ENCODE measurements around the gene SOX8. TPM values are rescaled to one million over a fixed set of nuclear protein-coding genes. Genes with fewer than 3 reads are reported as not detected.
"Not testable (repeated sequence)": the region's sequence is repeated elsewhere in the genome, so short reads cannot be mapped to it uniquely, and the experiment has no call there.

The SOX8 gene
- total and polyA plus RNA-seq, 7 experiments from 2014 or later = 0.07 to 5.4 (median 3.1) TPM

DNA sequence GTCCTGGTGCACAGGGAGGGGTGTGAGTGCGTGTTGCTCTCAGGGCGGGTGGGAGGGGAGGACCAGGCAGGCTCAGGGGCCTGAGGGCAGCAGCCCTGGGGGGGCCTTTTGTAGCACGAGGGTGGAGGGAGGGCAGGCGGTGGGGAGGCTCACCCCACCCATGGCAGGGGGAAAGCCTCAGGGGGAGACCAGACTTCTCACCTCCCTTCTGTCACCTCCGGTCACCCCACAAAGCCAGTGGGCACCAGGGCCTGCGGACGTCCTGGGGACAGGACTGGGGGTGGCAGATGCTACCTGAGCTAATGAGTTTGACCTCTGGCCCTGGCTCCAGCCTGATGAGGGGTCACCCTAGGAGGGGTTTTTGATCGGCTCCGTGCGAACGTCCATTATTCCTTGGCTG lies 39.0 kb downstream of the SOX8 start:
- ChIA-PET CTCF (no interaction called here), POLR2A (interaction anchor here (0.5 kb wide), 1 partner anchor 13 kb away, joined by 4 read pairs; no protein-coding TSS in a partner anchor)
- Histone ChIP-seq H3K4me3 (ENCODE audit: low read length) (no peak overlapping the region), H3K36me3 (ENCODE audit: control insufficient read depth in 2 of 3, insufficient read depth in 3 of 3, low read length in 3 of 3) (no peaks in the 10 kb centered on the region), H3K27me3 (ENCODE audit: control insufficient read depth in 2 of 2, insufficient read depth in 2 of 2, low read length in 2 of 2) (no peaks in the 10 kb centered on the region), H3K4me1 (ENCODE audit: control insufficient read depth in 2 of 2, insufficient read depth in 2 of 2, low read length in 2 of 2) (no peaks in the 10 kb centered on the region), H3K9me3 (ENCODE audit: control insufficient read depth in 2 of 3, low read length in 3 of 3) (no peaks in the 10 kb centered on the region), H3K27ac (ENCODE audit: low read depth, low read length) (no peak overlapping the region)
- intact Hi-C loops (cut with micrococcal nuclease) = no loop called here
- Mint-ChIP-seq H3K27ac (no peak overlapping the region), H3K27me3 (no peaks in the 10 kb centered on the region), H3K4me1 (peaks cover 0 to 6% (median 0%) of the 10 kb centered on the region in 7 donors), H3K4me3 (no peak overlapping the region), H3K9me3 (peaks cover 0 to 2% (median 0%) of the 10 kb centered on the region in 11 donors), H3K36me3 (no peaks in the 10 kb centered on the region)
- no peak for ATAC-seq
- no peak for DNase-seq

DNA sequence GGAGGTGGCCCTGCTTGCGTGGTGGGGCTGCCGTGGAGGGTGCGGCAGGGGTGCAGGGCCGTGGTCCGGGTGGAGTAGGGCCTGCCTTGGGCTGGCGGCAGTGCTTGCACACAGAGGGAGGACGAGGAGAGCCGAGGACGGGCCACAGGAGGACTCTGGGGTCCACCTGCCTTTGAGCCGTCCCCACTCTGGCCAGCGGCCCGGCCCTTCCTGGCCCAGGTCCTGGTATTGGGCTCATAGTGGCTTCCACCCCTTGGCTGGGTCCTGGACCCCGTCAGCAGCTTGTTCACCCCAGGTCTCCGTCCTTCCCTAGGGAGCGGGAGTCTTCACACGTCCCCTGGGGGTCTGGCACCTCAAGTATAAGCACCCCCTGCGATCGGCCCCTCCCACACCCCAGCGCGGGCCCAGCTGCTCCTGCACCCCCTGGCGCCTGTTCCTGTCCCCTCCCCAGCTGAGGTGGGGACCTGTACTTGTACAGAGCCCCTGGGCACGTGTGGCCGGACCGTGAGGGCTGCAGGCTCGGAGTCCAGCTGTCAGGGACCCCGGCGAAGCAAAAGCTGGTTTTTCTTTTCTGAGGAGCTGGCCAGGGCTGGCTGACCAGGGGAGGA lies 40.1 kb downstream of the SOX8 start:
- Histone ChIP-seq H3K36me3 (ENCODE audit: control insufficient read depth in 2 of 3, insufficient read depth in 3 of 3, low read length in 3 of 3) (no peaks in the 10 kb centered on the region), H3K4me3 (ENCODE audit: low read length) (no peak overlapping the region), H3K27me3 (ENCODE audit: control insufficient read depth in 2 of 2, insufficient read depth in 2 of 2, low read length in 2 of 2) (no peaks in the 10 kb centered on the region), H3K9me3 (ENCODE audit: control insufficient read depth in 2 of 3, low read length in 3 of 3) (no peaks in the 10 kb centered on the region), H3K4me1 (ENCODE audit: control insufficient read depth in 2 of 2, insufficient read depth in 2 of 2, low read length in 2 of 2) (no peaks in the 10 kb centered on the region), H3K27ac (ENCODE audit: low read depth, low read length) (no peak overlapping the region)
- Mint-ChIP-seq H3K4me1 (peaks cover 0 to 6% (median 0%) of the 10 kb centered on the region in 7 donors), H3K9me3 (peaks cover 0 to 2% (median 0%) of the 10 kb centered on the region in 11 donors), H3K36me3 (no peaks in the 10 kb centered on the region), H3K27ac (no peak overlapping the region), H3K4me3 (no peak overlapping the region), H3K27me3 (no peaks in the 10 kb centered on the region)
- intact Hi-C loops (cut with micrococcal nuclease) = no loop called here
- POLR2A ChIA-PET = interaction anchor here (1.4 kb wide), 1 partner anchor 18 kb away, joined by 4 read pairs; no protein-coding TSS in a partner anchor
- DNase-seq (no peak), ATAC-seq (no peak)
- CTCF ChIA-PET = no interaction called here

DNA sequence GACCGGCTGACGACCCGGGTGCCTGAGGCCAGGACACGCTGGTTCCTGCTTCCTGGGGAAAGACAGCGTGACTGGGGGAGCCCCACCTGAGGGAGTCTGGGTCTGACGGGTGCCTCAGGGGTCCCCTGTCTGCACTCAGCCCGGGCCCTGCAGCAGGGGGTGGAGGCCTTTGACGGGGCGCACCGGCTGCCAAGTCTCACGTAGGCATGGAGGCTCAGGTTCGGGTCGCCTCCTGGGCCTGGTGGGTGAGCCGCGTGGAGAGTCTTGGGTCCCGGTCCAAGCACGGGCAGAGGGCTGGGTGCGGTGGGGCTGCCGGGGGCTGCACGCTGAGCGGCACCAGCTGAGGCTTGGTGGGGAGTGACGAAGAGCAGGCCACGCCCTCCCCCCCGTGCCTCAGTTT lies 40.9 kb downstream of the SOX8 start:
- Mint-ChIP-seq H3K27ac (no peak overlapping the region), H3K4me1 (peaks cover 0 to 6% (median 0%) of the 10 kb centered on the region in 7 donors), H3K36me3 (no peaks in the 10 kb centered on the region), H3K9me3 (peaks cover 0 to 2% (median 0%) of the 10 kb centered on the region in 11 donors), H3K4me3 (no peak overlapping the region), H3K27me3 (no peaks in the 10 kb centered on the region)
- Histone ChIP-seq H3K9me3 (ENCODE audit: control insufficient read depth in 2 of 3, low read length in 3 of 3) (no peaks in the 10 kb centered on the region), H3K4me3 (ENCODE audit: low read length) (no peak overlapping the region), H3K27ac (ENCODE audit: low read depth, low read length) (no peak overlapping the region), H3K27me3 (ENCODE audit: control insufficient read depth in 2 of 2, insufficient read depth in 2 of 2, low read length in 2 of 2) (no peaks in the 10 kb centered on the region), H3K4me1 (ENCODE audit: control insufficient read depth in 2 of 2, insufficient read depth in 2 of 2, low read length in 2 of 2) (no peaks in the 10 kb centered on the region), H3K36me3 (ENCODE audit: control insufficient read depth in 2 of 3, insufficient read depth in 3 of 3, low read length in 3 of 3) (no peaks in the 10 kb centered on the region)
- DNase-seq (no peak), ATAC-seq (no peak)
- POLR2A ChIA-PET = interaction anchor here (1.4 kb wide), 1 partner anchor 19 kb away, joined by 4 read pairs; no protein-coding TSS in a partner anchor
- CTCF ChIA-PET = no interaction called here
- intact Hi-C loops (cut with micrococcal nuclease) = no loop called here

DNA sequence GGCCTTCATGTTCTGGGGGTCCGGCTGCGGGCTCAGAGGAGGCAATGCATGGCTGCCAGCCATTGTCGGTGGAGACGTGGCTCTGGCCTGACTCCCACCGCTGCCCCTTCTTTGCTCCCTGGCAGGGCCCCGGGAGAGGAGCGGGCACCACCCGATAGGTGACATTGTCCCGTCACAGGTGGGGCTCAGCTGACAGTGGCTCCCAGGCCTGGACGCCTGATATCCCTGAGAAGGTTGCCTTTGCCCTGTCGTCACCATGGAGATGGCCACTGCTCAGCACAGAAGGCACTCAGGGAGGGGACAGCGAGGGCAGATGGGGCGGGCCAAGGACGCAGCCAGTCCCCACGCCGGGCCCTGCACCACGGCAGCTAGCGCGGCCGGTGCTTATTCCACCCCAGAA lies 42.6 kb downstream of the SOX8 start:
- Histone ChIP-seq H3K9me3 (ENCODE audit: control insufficient read depth in 2 of 3, low read length in 3 of 3) (no peaks in the 10 kb centered on the region), H3K4me3 (ENCODE audit: low read length) (no peak overlapping the region), H3K27ac (ENCODE audit: low read depth, low read length) (no peak overlapping the region), H3K27me3 (ENCODE audit: control insufficient read depth in 2 of 2, insufficient read depth in 2 of 2, low read length in 2 of 2) (no peaks in the 10 kb centered on the region), H3K4me1 (ENCODE audit: control insufficient read depth in 2 of 2, insufficient read depth in 2 of 2, low read length in 2 of 2) (no peaks in the 10 kb centered on the region), H3K36me3 (ENCODE audit: control insufficient read depth in 2 of 3, insufficient read depth in 3 of 3, low read length in 3 of 3) (no peaks in the 10 kb centered on the region)
- CTCF ChIA-PET = no interaction called here
- no peak for DNase-seq
- ATAC-seq = no peak
- no peaks in the 10 kb centered on the region for H3K36me3 Mint-ChIP-seq
- H3K4me1 Mint-ChIP-seq = no peaks in the 10 kb centered on the region
- H3K27me3 Mint-ChIP-seq = peaks cover 0 to 7% (median 0%) of the 10 kb centered on the region in 5 donors
- intact Hi-C loops (cut with micrococcal nuclease) = no loop called here
- POLR2A ChIA-PET = no interaction called here
- no peak overlapping the region for H3K27ac Mint-ChIP-seq
- no peak overlapping the region for H3K4me3 Mint-ChIP-seq
- H3K9me3 Mint-ChIP-seq = no peaks in the 10 kb centered on the region

DNA sequence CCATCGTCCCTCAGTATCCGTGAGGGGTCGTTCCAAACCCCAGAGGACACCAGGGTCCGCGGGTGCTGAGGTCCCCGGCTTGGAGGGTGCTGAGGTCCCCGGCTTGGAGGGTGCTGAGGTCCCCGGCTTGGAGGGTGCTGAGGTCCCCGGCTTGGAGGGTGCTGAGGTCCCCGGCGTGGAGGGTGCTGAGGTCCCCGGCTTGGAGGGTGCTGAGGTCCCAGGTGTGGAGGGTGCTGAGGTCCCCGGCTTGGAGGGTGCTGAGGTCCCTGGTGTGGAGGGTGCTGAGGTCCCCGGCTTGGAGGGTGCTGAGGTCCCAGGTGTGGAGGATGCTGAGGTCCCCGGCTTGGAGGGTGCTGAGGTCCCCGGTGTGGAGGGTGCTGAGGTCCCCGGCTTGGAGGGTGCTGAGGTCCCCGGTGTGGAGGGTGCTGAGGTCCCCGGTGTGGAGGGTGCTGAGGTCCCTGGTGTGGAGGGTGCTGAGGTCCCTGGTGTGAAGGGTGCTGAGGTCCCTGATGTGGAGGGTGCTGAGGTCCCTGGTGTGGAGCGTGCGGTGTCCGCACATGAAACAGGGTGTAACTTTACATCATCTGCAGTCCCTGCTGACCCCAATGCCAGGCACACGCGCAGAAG lies 43.7 kb downstream of the SOX8 start:
- intact Hi-C loops (cut with micrococcal nuclease); DNase-seq; H3K27me3 ChIP-seq (ENCODE audit: control insufficient read depth in 2 of 2, insufficient read depth in 2 of 2, low read length in 2 of 2); H3K27ac Mint-ChIP-seq; ATAC-seq; H3K36me3 Mint-ChIP-seq; H3K27ac ChIP-seq (ENCODE audit: low read depth, low read length); CTCF ChIA-PET; H3K36me3 ChIP-seq (ENCODE audit: control insufficient read depth in 2 of 3, insufficient read depth in 3 of 3, low read length in 3 of 3); H3K9me3 ChIP-seq (ENCODE audit: control insufficient read depth in 2 of 3, low read length in 3 of 3); H3K4me1 Mint-ChIP-seq; POLR2A ChIA-PET; H3K4me1 ChIP-seq (ENCODE audit: control insufficient read depth in 2 of 2, insufficient read depth in 2 of 2, low read length in 2 of 2); H3K4me3 ChIP-seq (ENCODE audit: low read length); H3K9me3 Mint-ChIP-seq; H3K4me3 Mint-ChIP-seq: not testable (repeated sequence)
- peaks cover 0 to 15% (median 5%) of the 10 kb centered on the region in 5 donors for H3K27me3 Mint-ChIP-seq

DNA sequence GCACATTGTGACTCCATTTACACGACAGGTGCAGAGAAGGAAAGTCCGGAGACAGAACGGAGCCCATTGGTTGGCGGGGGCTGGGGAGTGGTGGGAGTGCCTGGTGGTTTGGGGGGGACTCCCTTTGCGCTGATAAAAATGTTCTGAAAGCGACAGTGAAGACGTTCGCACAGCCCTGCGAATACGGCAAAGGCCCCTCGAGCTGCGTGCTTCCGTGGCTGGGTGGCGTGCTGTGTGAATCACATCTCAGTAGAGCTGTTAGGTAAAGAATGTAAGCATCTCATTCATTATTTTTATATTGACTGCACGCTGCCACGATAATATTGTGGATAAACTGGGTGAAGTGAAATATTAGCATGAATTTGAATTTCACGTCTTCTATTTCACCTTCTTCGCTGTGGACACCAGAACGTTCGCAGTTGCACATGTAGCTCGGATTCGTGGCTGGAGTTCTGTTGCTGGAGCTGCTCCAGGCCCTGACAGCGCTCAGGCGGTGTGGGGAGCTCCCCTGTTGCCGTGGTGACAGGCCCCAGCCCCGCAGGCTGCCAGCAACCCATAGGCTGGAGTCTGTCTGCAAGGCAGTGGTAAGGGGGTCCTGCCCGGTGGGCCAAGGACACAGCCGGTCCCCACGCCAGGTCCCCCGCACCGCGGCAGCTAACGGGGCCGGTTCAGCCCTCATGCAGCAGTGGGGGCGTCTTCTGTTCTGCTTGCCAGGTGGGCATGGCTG lies 44.6 kb downstream of the SOX8 start:
- ATAC-seq = no peak
- no peaks in the 10 kb centered on the region for H3K36me3 Mint-ChIP-seq

More for the DNA sequence above, 44.6 kb downstream of the SOX8 start:
- no peaks in the 10 kb centered on the region for H3K9me3 Mint-ChIP-seq
- Histone ChIP-seq H3K36me3 (ENCODE audit: control insufficient read depth in 2 of 3, insufficient read depth in 3 of 3, low read length in 3 of 3) (no peaks in the 10 kb centered on the region), H3K4me1 (ENCODE audit: control insufficient read depth in 2 of 2, insufficient read depth in 2 of 2, low read length in 2 of 2) (no peaks in the 10 kb centered on the region), H3K27ac (ENCODE audit: low read depth, low read length) (no peak overlapping the region), H3K27me3 (ENCODE audit: control insufficient read depth in 2 of 2, insufficient read depth in 2 of 2, low read length in 2 of 2) (no peaks in the 10 kb centered on the region), H3K9me3 (ENCODE audit: control insufficient read depth in 2 of 3, low read length in 3 of 3) (no peaks in the 10 kb centered on the region), H3K4me3 (ENCODE audit: low read length) (no peak overlapping the region)
- no peak overlapping the region for H3K4me3 Mint-ChIP-seq
- DNase-seq = no peak
- no peak overlapping the region for H3K27ac Mint-ChIP-seq
- CTCF ChIA-PET = no interaction called here
- POLR2A ChIA-PET = no interaction called here
- H3K27me3 Mint-ChIP-seq = peaks cover 0 to 15% (median 5%) of the 10 kb centered on the region in 5 donors
- H3K4me1 Mint-ChIP-seq = peaks cover 0 to 3% (median 0%) of the 10 kb centered on the region in 7 donors
- intact Hi-C loops (cut with micrococcal nuclease) = no loop called here
